ENCODE results near the gene BBS9.

Gene BBS9

DNA sequence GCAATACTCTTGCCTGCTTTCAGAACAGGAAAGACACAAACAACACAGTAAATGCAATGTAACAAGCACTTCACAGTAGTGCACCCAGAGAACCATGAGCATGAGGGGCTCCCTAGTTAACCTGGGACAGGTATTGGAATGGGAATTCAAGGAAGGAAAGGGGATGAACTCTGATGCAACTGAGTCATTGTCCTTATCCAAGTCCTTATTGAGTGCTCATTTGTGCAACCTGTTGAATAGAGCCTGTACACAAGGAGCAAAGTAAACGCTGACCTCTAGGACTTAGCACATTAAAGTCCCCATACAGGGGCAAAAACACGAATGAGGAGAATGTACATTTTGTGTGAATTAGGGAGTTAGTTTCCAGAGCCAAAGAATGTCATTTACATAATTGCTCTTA is 499.5 kb downstream of the BBS9 start:
- H3K9me3 Mint-ChIP-seq = peaks cover 8% of the 10 kb centered on the region
- ATAC-seq (no peak), DNase-seq (ENCODE audit: low spot score in 2 of 2) (no peak)
- H3K4me1 Mint-ChIP-seq = no peaks in the 10 kb centered on the region
- H3K27ac Mint-ChIP-seq = no peak overlapping the region
- no peak overlapping the region for H3K4me3 Mint-ChIP-seq
- no peaks in the 10 kb centered on the region for H3K36me3 Mint-ChIP-seq

DNA sequence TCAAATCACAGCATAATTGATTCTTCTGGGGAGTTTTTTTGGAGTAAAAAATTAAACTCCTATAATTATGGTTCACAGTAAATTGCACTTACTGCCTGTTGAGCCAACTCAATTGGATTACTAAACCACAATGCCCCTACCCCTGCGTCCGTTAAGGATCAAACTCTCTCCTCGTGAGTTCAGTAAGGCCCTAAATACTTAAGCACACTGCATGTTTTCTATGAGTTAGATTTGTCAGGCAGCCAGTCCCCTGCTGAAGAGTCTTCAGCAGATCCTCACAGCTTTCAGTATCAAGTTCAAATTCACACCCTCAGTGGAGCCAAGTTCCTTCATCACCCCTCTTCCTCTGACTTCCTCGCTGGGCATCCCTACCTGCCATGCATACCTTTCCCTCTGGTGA is 501.0 kb downstream of the BBS9 start:
- Mint-ChIP-seq H3K9me3 (peaks cover 8% of the 10 kb centered on the region), H3K4me3 (no peak overlapping the region), H3K36me3 (no peaks in the 10 kb centered on the region), H3K27ac (no peak overlapping the region), H3K4me1 (no peaks in the 10 kb centered on the region)
- ATAC-seq (no peak), DNase-seq (ENCODE audit: low spot score in 2 of 2) (no peak)

DNA sequence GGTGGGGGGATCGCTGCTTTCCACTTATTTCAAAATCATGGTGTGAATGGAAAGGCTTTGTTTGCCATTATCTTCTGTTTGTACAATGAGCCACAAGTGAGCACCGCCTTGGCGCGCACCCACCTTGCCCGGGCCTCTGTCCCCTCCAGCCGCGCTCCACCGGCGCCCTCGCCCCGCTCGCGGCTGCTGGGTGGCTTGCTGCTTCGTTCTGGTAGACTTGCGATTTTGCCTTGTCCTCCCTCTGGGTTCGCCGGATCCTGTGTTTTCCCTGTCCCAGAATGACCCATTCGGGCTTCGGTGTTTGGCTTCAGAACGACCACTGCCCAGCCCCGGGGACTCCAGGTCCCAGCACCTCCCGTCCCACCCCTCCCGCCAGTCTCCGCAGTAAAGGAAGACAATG is 503.0 kb downstream of the BBS9 start:
- H3K27ac Mint-ChIP-seq = no peak overlapping the region
- DNase-seq (ENCODE audit: low spot score in 2 of 2) = no peak
- ATAC-seq = no peak
- H3K9me3 Mint-ChIP-seq = no peaks in the 10 kb centered on the region
- H3K4me3 Mint-ChIP-seq = no peak overlapping the region
- no peaks in the 10 kb centered on the region for H3K36me3 Mint-ChIP-seq
- H3K4me1 Mint-ChIP-seq = no peaks in the 10 kb centered on the region

DNA sequence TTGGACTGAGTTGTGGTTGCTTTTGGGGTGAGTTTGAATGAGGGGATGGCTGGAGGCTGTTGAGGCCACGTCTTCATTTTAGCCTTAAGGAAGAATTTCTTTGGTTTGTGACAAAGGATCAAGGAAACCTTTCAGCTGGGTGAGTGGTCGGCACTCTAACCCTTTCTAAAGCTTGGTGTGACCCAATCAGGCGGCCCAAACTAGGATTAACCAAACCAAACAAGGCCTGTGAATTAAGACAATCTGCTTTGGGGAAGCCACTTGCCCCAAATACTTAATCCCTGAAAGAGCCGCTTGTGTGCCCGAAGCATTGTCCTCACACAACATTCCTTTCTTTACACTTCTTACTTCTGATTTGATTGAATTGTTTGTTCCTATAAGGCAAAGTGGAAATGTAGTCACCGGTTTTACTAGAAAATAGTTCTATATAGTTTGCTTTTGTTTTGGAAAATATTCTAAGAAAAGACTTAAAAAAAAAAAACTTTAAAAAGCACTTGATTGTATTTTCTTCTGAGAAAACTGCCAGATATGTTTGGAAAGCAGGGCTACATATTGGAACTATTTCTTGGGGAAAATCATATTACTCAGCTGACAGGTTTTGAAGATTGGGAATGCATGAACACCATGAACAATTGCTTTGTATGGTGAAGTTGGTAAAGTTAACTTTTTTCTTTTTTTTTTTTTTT is 503.6 kb downstream of the BBS9 start:
- Mint-ChIP-seq H3K4me1 (no peaks in the 10 kb centered on the region), H3K36me3 (no peaks in the 10 kb centered on the region), H3K9me3 (no peaks in the 10 kb centered on the region), H3K27ac (no peak overlapping the region), H3K4me3 (no peak overlapping the region)
- no peak for DNase-seq (ENCODE audit: low spot score in 2 of 2)
- no peak for ATAC-seq

DNA sequence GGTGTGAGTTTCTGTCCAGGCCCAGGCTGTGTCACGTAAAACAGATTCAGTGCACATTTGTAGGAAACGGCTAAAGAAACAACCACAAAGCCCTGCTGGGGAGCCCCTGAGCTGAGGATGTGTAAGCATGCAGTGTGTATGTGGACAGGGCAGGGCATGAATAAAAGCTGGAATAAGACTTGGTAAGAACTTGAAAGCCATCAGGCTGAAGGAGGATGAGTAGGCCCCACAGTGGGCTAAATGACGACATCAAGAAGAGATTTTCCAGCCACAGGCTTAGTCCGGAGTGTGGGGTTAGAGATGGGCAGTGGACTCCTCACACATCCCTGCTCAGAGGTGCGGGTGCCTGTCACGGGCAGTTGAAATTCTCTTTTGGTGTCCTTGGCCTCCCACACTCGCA is 505.2 kb downstream of the BBS9 start:
- H3K4me3 Mint-ChIP-seq = no peak overlapping the region
- no peak for DNase-seq (ENCODE audit: low spot score in 2 of 2)
- ATAC-seq = peak; percentile 11
- no peaks in the 10 kb centered on the region for H3K4me1 Mint-ChIP-seq
- no peaks in the 10 kb centered on the region for H3K36me3 Mint-ChIP-seq
- H3K9me3 Mint-ChIP-seq = no peaks in the 10 kb centered on the region
- no peak overlapping the region for H3K27ac Mint-ChIP-seq

DNA sequence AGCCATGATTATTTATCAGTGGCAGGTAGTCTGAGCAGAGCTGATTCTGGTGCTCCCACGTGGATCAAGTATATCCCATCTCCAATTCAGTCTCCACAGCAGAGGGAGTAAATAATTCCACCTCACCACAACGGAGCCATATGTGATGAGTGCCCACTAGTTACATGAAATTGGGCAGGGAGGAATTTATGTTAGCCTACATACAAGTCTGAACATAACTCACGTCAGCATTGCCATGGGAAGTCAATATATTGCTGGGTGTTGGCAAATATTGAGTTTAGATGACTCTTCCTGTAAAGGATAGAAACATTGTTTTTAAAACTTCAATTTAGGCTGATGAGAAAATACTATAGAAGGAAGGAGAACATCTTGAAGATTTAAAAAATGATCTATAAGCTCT is 507.0 kb downstream of the BBS9 start:
- no peak for ATAC-seq
- DNase-seq (ENCODE audit: low spot score in 2 of 2) = no peak
- H3K9me3 Mint-ChIP-seq = no peaks in the 10 kb centered on the region
- no peaks in the 10 kb centered on the region for H3K4me1 Mint-ChIP-seq
- no peak overlapping the region for H3K27ac Mint-ChIP-seq
- H3K36me3 Mint-ChIP-seq = no peaks in the 10 kb centered on the region
- no peak overlapping the region for H3K4me3 Mint-ChIP-seq

DNA sequence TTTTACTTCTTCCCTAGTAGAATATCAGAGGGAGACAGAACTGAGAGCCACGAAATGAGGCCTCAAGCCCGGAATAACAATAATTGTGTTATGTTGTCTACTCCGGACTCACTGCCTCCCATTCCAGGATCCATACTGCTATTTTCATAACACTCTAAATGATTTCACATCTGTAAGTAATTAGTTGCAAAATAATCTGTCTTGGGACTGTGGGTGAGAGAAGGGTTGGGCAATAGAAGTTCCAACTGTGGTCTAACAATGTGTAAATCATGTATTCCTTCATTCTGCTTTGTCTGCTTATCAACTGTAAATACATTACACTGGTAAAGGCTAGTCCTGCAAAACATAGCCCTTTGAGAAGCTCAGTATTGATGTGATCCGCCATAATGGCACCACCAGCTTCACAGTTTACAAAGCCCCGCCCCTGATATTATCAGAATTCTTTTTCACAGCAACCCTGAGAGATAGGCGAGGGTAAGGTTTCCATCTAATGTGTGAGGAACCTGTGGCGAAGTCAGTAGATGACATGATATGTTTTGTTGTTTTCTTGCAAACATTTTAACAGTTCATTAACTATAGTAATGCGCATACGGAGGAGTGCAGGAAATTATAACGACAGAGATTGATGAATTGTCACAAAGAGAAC is 510.3 kb downstream of the BBS9 start:
- no peak for DNase-seq (ENCODE audit: low spot score in 2 of 2)
- Mint-ChIP-seq H3K4me3 (no peak overlapping the region), H3K4me1 (no peaks in the 10 kb centered on the region), H3K36me3 (no peaks in the 10 kb centered on the region), H3K9me3 (no peaks in the 10 kb centered on the region), H3K27ac (no peak overlapping the region)
- ATAC-seq = no peak

DNA sequence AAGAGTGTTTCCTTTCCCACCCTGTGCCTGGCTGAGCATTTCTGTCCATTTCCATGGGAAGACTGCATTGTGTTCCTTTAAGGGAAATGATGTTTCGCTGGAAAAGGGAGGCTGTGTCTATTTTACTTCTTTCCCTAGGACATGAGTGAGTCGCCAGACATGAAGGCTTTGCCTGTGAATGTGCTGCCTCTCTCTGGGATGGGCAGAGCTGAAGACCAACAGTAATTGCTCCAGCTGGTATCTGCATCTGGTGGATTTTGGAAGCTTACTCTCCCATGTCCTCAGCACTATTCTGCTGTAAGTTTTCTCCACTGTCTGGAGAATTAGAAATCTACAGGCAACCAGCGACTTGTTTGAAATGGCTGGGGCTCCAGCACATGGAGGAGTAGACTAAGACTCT is 511.4 kb downstream of the BBS9 start:
- no peak for DNase-seq (ENCODE audit: low spot score in 2 of 2)
- H3K4me3 Mint-ChIP-seq = no peak overlapping the region
- H3K36me3 Mint-ChIP-seq = no peaks in the 10 kb centered on the region
- ATAC-seq = no peak
- H3K27ac Mint-ChIP-seq = no peak overlapping the region
- H3K4me1 Mint-ChIP-seq = no peaks in the 10 kb centered on the region
- H3K9me3 Mint-ChIP-seq = no peaks in the 10 kb centered on the region

DNA sequence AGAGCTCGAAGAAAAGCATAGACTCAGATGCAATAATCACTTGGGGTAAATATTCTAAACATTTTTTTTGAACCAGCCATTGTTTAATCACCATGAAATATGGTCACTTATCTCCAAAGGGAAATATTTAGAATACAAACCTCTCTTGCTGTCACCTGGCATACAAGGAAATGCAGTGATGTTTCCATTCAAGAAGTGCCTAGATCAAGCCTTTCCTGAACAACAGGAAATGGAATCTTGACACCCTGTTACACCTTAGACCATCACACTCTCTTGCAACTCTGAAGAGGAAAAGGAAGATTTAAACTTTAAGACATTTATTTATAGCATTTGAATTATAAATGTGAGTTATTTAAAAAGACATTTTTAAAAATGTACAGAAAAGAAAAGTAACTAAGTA is 512.9 kb downstream of the BBS9 start:
- Mint-ChIP-seq H3K4me1 (no peaks in the 10 kb centered on the region), H3K27ac (no peak overlapping the region)

DNA sequence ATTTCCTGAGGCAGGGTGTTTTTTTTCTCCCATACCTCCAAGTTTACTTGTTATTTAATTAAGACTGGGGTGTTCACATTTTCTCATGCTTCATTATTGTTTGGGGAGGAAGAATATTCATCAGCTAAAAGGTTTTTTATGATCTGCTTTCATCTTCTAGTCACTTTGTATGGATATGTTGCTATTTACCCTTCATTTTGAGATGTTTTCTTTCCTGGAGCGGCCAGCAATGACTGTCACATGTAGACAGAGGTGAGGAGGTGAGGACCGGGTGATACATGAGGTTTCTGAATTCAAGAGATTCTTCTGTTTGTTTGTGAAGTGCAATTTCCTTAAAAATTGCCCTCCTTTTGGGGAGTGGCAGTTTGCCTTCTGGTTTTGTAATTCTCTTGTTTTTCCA is 514.2 kb downstream of the BBS9 start:
- H3K36me3 Mint-ChIP-seq = no peaks in the 10 kb centered on the region
- no peak for ATAC-seq
- no peak overlapping the region for H3K4me3 Mint-ChIP-seq
- H3K9me3 Mint-ChIP-seq = no peaks in the 10 kb centered on the region
- H3K4me1 Mint-ChIP-seq = no peaks in the 10 kb centered on the region
- no peak for DNase-seq (ENCODE audit: low spot score in 2 of 2)
- H3K27ac Mint-ChIP-seq = no peak overlapping the region

More for the DNA sequence above, 512.9 kb downstream of the BBS9 start:
- Mint-ChIP-seq H3K36me3 (no peaks in the 10 kb centered on the region), H3K4me3 (no peak overlapping the region), H3K9me3 (no peaks in the 10 kb centered on the region)
- ATAC-seq (no peak), DNase-seq (ENCODE audit: low spot score in 2 of 2) (no peak)

DNA sequence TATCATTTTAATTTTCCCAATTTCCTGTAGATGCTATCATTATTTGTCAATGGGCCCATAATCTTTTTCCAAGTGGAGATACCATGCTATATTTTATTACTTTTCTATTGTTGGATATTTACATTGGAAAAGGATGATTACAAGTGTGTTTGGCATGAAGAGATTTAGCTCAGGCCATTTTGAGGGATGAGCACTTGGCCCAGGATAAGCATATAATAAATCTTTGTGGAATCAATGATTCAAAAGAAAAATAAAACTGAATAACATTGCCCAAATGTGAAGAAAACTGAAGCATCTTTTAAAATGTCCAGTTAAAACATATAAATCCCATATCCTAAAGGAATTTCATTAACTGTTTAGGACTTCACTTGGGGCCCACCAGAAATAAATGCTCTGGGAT is 515.1 kb downstream of the BBS9 start:
- no peak overlapping the region for H3K27ac Mint-ChIP-seq
- H3K4me3 Mint-ChIP-seq = no peak overlapping the region
- no peaks in the 10 kb centered on the region for H3K36me3 Mint-ChIP-seq
- DNase-seq (ENCODE audit: low spot score in 2 of 2) (no peak), ATAC-seq (no peak)
- no peaks in the 10 kb centered on the region for H3K4me1 Mint-ChIP-seq
- H3K9me3 Mint-ChIP-seq = no peaks in the 10 kb centered on the region

DNA sequence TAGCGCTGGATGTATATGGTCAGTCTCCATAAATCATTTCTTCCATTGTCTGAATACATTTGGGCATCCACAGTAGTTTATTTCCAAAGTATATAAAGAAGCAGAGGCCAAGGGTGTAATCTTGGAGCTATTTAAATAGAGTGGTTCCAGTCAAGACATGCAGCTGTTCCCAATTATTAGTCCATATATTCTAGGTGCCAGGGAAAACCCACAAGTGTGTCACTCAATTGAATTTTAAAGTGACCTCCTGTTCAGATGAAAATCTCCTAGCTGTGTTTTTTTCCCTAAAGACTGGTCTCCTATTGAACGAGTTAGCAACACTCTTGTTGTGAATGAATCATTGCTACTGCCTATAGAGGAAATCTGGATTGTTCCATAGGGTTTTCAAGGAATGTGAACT is 515.7 kb downstream of the BBS9 start:
- ATAC-seq (no peak), DNase-seq (ENCODE audit: low spot score in 2 of 2) (no peak)
- no peaks in the 10 kb centered on the region for H3K36me3 Mint-ChIP-seq
- no peak overlapping the region for H3K27ac Mint-ChIP-seq
- peaks cover 3% of the 10 kb centered on the region for H3K4me1 Mint-ChIP-seq
- no peak overlapping the region for H3K4me3 Mint-ChIP-seq
- no peaks in the 10 kb centered on the region for H3K9me3 Mint-ChIP-seq

DNA sequence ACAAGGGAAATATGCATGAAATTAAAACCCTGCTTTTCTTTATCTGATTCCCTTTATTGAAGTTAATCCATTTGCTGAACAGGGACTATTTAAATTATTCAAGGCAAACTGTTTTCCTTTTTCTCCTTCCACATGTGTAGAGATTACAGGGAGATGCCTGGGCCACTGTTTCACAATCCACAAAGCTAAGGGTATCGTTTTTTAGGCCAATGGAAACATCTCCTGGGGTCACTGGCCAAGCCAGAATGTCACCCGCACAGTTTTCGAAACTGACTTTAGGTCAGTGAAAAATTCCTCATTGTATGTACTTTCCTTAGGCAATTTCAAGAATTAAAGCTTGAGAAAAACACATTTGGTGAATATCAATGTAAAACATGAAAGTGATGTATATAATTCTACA is 516.8 kb downstream of the BBS9 start:
- no peaks in the 10 kb centered on the region for H3K36me3 Mint-ChIP-seq
- peaks cover 6% of the 10 kb centered on the region for H3K4me1 Mint-ChIP-seq
- DNase-seq (ENCODE audit: low spot score in 2 of 2) (no peak), ATAC-seq (no peak)
- no peaks in the 10 kb centered on the region for H3K9me3 Mint-ChIP-seq
- no peak overlapping the region for H3K4me3 Mint-ChIP-seq
- H3K27ac Mint-ChIP-seq = no peak overlapping the region

DNA sequence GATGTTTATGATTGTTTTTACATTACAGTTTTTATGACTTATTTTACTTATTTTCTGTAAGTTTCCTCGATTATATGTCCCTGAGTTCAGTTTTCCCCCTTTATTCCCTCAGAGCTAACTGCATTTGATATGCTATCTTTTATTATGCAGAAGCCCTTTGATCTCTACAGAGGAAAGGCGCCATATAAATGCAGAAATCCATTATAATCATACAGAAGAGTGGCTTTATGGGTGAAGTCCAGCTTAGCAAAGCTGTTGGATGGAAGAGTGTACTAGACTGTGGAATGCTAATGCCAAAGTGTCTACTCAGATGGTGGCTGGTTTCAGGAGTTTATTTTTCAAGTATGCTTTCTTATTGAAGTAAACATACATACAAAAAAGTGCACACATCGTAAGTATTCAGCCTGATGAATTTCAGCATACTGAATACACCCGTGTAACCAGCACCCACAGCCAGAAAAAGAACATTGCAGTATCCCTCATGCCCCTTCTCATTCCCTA is 517.6 kb downstream of the BBS9 start:
- ATAC-seq (no peak), DNase-seq (ENCODE audit: low spot score in 2 of 2) (no peak)
- H3K4me3 Mint-ChIP-seq = no peak overlapping the region
- H3K4me1 Mint-ChIP-seq = peaks cover 6% of the 10 kb centered on the region
- H3K36me3 Mint-ChIP-seq = no peaks in the 10 kb centered on the region
- H3K9me3 Mint-ChIP-seq = no peaks in the 10 kb centered on the region
- H3K27ac Mint-ChIP-seq = no peak overlapping the region

DNA sequence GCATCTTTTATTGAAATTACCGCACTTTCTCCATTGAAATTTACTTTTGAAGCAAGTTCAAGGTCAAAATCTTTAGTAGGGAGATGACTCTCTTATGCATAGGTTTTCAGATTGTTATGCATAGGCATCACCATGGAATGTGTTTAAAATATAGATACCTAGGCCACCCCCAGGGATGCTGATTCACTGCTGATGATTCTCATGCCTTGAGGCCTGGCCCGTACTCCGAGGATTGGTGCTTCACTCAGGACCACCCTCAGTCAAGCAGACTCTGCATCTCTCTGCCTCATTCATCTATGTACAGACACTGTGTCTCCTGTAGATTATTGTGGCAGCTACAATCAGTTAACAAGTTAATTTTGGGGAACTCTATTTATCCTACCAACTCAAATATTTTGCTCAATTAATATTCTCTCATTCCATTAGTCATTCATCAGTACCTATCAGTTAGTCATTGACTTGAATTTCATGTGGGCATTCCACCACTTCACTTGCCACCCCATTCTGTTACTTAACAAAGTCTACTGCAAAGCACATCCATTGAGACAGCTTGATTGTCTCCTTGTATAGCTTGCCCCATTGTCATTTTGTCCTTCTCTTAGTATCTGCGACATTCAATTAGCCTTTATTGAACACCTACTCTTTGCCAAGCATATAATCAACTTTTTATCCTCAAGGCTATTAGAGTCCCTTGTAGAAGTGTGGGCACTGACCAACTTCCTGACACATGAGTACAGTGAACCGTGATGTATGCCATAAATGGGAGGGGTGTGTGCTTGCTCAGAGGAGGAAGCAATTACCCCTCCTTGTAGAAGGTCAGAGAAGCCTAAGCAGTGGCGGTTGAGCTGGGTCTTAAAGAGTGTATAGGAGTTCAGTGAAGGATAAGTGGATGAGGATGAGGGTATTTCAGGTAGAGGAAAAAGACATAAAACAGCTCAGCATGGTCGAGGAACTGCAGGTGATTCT is 520.4 kb downstream of the BBS9 start:
- H3K4me1 Mint-ChIP-seq = peaks cover 6% of the 10 kb centered on the region
- H3K27ac Mint-ChIP-seq = no peak overlapping the region

More for the DNA sequence above, 520.4 kb downstream of the BBS9 start:
- ATAC-seq (no peak), DNase-seq (ENCODE audit: low spot score in 2 of 2) (no peak)
- H3K4me3 Mint-ChIP-seq = no peak overlapping the region
- no peaks in the 10 kb centered on the region for H3K36me3 Mint-ChIP-seq
- no peaks in the 10 kb centered on the region for H3K9me3 Mint-ChIP-seq

All from stimulated activated effector memory CD8-positive, alpha-beta T cell treated with anti-CD3 and anti-CD28 coated beads, Interleukin-12 subunit alpha, Interleukin-12 subunit beta, amount 100 ng/mL, for 72 hours (primary cell).